GM19099 (cell line): ENCODE results near the gene CDK5.

ENCODE experiments used
- POLR2A ChIP-seq: IDR thresholded peaks from 3 replicates; pipeline ENCODE4 v1.6.1; 2011; ENCODE audit warnings: low read depth; ENCODE audit not compliant: insufficient read length; ENCODE audit errors: extremely low read depth

The CDK5 gene

GRCh38 chr7:151024435-151025056, 33.2 kb downstream of the CDK5 start, which contains the start of gene ATG9B:
Gene ATG9B, minus strand, starts transcription at chr7:151024494. Its CDS starts 71 bp downstream, at chr7:151024423.
- no peak for TF ChIP-seq POLR2A

DNA sequence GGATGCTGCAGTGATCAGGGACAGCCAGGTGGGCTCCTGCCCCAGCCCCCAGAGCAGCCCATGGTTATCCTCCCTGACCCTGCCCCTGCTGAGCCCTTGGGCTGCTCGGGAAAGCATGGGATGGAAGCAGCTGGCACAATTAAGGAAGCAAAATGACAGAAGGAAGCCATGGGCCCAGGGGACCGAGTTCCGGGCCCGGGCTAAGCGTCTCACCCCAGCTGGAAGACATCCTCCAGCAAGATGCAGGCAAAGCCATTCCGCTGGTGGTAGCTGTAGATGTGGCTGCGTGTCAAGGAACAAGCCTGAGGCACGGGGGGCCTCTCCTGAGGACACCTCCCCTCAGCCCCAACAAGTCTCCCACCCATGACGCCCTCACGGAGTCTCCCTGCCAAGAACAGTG, 34.5 kb downstream of the CDK5 start:
- TF ChIP-seq POLR2A, result no peak

- no peak for TF ChIP-seq POLR2A
Observed at GRCh38 chr7:151020231-151020630, 37.5 kb downstream of the CDK5 start.

- no peak for TF ChIP-seq POLR2A
Observed at GRCh38 chr7:151019130-151019447, 38.6 kb downstream of the CDK5 start.

GRCh38 chr7:151018421-151019129, 39.1 kb downstream of the CDK5 start:
- TF ChIP-seq POLR2A, result no peak

GRCh38 chr7:151017953-151018420, 39.7 kb downstream of the CDK5 start:
- no peak for TF ChIP-seq POLR2A

DNA sequence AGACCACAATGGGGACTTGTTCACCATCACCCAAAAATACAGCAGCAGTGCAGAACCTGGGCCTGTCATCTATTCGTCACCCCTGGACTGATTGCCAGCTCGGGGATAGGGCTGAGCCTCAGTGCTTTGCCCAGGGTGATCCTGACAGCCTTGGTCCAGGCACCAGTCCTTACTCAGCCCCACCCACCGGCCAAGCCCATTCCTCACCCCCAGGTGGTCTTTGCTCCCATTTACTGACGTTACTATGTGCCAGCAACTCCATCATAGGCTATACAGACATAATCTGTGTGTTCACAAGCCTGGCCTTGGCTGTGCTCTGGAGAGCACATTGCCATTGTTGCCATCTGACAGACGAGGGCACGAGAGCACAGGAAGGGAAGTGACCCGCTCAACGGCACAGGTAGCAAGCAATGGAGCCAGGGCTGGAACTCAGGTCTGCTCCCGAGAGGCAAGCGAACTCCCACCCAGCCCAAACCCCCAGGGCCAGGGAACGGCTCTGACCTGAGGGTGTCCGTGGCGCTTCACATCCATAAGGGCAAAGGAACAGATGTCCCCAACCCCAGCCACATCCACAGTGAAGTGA, 40.2 kb downstream of the CDK5 start:
- TF ChIP-seq POLR2A, result no peak

GRCh38 chr7:151016942-151017341, 40.8 kb downstream of the CDK5 start:
- TF ChIP-seq POLR2A, result no peak

DNA sequence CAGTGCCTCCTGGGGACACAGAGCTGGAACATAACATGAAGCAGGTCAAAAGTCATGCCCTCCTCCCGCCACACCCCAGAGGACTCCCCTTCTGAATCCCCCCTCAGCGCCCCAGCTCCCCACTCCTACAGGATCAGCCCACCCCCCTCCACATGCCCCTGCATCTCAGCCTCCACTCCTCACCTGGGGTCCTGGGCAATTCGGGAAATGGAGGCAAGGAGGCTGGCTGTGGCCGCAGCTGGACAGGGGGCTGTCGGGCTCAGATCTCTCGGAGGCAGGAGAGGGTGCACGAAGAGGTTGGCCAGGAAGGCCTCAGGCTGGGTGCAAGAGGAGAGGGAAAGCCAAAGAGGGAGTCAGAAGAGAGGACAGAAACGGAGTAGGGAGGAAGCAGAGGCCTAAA, 41.2 kb downstream of the CDK5 start:
- TF ChIP-seq POLR2A, result no peak

DNA sequence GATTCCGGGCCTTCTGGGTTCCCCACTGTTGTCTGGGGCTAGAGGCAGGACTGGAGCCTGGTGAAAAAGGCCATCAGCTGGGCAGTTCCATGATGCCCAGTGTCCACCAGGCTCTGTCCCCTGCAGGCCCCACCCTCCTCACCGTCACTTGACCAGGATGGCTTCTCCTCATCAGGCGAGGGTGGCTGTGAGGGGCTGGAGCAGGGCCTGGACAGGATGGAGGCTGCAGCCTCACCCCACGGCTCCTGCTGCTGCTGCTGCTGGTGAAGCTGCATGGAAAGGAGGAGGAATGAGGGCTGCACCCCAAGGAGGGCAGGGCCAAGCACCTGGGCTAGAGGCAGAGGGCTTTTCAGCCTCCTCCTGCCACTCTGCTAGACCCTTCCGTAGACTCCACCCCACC, 41.7 kb downstream of the CDK5 start:
- no peak for TF ChIP-seq POLR2A

DNA sequence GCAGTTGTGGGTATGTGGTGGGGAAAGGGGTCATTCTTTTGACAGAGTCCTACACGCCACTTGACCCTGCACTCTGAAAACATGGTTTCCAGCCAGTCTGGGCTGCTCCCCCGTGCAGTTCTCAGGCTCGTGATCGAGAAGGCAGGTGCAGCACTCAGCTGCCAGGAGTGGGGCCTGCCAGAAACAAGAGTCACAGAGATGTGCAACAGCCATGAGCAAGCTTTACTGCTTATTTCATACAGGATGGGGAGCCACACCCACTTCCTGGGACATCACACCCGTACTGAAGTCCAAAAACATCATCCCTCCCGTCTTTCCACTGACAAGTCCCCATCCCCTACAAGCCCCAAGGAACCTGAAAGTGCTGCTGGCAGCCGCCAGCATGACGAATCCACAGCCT, 42.7 kb downstream of the CDK5 start:
- TF ChIP-seq POLR2A, result no peak

- peak; percentile 37 for TF ChIP-seq POLR2A
Observed at GRCh38 chr7:151013733-151014497, 43.8 kb downstream of the CDK5 start.

DNA sequence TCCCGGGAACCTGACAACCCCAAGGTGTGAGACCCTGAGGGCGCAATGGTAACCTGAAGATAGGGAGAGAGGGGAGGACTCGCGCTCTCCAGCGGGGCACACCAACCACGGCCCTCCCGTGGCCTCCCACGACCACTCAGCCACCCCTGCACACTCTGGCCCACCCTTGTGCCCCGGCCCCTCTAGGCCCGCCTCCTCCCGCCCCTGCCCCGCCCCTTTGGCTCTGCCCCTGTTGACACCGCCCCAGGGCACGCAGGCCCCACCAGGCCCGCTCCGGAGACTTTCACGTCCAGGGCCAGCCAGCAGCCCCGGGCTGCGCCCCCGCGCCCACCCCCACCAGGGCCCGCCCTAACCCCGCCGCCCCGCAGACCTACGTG, 44.4 kb downstream of the CDK5 start:
- TF ChIP-seq POLR2A, result no peak

- TF ChIP-seq POLR2A, result no peak
Observed at GRCh38 chr7:151012911-151013347, 44.8 kb downstream of the CDK5 start.

DNA sequence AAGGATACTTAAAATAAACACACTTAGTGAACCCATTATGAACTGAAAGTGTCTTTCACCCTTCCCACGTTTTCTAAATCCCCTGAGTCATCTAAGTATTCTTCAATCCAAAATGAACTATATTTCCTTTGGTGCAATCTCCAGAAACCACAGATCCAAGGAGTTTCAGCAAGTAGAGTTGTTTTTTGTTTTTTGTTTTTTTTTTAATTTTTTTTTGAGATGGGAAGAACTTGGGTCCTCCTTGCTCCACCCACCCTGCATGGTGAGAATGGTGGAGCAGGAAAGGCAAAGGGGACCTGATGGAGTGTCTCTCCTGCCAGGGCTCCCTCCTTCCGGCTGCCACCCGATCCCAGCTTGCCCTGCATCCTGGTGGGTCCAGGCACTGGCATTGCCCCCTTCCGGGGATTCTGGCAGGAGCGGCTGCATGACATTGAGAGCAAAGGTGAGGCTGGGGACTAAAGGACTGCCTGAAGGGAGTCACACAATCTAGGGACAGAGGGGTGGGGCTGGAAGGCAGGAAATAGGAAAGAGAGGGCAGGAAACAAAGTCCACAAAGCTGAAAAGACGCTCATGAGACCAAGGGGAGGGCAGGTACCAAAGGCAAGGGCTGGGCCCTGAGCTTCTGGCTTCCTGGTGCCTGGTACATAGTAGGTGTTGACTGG, 45.5 kb downstream of the CDK5 start:
- TF ChIP-seq POLR2A, result no peak
